Measurements from ENCODE around the gene LRFN3.
A peak's percentile ranks its signal among the peaks of the same experiment; 100 is the strongest.

Gene LRFN3

DNA sequence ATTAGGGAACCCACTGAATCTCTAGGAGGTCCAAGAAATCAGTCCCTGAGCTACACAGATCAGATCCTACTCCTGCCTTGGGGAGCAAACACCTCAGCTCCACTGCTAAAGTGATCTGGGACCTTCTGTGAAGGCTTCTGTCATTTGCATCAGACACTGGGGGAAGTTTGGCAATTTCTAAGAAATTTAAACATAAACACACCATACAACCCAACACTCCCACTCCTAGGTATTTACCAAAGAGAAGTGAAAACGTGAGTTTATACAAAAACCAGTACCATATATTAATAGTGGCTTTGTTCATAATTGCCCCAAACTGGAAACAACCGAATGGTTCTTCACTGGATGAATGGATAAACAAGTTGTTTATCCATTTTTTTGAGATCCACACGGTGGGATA is 20.7 kb upstream of the LRFN3 start:
- no peak overlapping the region for H3K4me3 ChIP-seq (ENCODE audit: low read length)
- no peak for DNase-seq (ENCODE audit: low read depth)
- TF ChIP-seq, protein P1, sequence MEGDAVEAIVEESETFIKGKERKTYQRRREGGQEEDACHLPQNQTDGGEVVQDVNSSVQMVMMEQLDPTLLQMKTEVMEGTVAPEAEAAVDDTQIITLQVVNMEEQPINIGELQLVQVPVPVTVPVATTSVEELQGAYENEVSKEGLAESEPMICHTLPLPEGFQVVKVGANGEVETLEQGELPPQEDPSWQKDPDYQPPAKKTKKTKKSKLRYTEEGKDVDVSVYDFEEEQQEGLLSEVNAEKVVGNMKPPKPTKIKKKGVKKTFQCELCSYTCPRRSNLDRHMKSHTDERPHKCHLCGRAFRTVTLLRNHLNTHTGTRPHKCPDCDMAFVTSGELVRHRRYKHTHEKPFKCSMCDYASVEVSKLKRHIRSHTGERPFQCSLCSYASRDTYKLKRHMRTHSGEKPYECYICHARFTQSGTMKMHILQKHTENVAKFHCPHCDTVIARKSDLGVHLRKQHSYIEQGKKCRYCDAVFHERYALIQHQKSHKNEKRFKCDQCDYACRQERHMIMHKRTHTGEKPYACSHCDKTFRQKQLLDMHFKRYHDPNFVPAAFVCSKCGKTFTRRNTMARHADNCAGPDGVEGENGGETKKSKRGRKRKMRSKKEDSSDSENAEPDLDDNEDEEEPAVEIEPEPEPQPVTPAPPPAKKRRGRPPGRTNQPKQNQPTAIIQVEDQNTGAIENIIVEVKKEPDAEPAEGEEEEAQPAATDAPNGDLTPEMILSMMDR (conservative IDR thresholded peaks at IDR 0.05; ENCODE audit: low read depth, low read length), result no peak

DNA sequence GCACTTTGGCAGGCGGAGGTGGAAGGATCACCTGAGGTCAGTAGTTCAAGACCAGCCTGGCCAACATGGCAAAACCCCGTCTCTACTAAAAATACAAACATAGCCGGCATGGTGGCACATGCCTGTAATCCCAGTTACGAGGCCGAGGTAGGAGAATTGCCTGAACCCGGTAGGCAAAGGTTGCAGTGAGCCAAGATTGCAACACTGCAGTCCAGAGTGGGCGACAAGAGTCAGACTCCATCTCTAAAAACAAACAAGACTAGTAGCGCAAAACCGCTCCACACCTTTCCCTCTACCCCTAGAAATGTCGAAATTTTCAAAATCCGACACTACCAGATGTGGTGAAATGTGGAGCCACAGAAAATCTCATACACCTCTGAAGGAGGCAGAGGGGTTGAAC is 16.9 kb upstream of the LRFN3 start:
- no peak for DNase-seq (ENCODE audit: low read depth)
- H3K4me3 ChIP-seq (ENCODE audit: low read length), result no peak overlapping the region
- TF ChIP-seq, protein P1 (conservative IDR thresholded peaks at IDR 0.05; ENCODE audit: low read depth, low read length), result no peak

DNA sequence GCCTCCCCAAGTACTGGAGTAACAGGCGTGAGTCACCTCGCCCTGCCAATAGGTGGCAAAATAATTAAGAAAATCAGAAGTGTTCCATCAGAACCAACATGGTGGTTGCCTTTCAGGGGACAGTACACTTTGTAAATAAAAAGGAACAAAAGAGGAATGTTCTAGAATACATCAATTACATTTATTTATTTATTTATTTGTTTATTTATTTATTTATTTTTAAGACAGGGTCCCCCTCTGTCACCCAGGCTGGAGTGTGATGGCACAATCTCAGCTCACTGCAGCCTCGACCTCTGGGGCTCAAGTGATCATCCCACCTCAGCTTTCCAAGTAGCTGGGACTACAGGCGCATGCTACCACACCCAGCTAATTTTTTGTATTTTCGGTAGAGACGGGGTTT is 15.2 kb upstream of the LRFN3 start:
- no peak for DNase-seq (ENCODE audit: low read depth)
- TF ChIP-seq, protein P1 (conservative IDR thresholded peaks at IDR 0.05; ENCODE audit: low read depth, low read length), result no peak

DNA sequence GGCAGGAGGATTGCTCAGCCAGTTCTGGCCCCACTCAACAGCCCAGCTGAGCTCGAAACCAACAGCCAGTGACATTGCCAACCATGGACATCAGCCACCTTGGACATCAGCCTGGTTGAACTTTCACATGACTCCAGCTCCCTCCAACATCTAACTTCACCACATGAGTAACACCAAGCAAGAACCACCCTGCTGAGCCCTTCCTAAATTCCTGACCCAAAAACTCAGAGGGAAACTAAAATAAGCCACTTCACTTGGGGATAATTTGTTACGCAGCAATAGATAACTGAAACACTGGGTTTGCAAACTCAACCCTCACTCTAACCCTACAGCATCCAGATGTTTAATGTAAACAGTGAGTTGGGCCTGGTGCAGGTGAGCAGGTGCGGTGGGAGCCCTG is 10.7 kb upstream of the LRFN3 start:
- no peak for DNase-seq (ENCODE audit: low read depth)
- H3K4me3 ChIP-seq (ENCODE audit: low read length), result no peak overlapping the region
- TF ChIP-seq, protein P1 (conservative IDR thresholded peaks at IDR 0.05; ENCODE audit: low read depth, low read length), result no peak

More for the DNA sequence above, 15.2 kb upstream of the LRFN3 start:
- no peak overlapping the region for H3K4me3 ChIP-seq (ENCODE audit: low read length)

DNA sequence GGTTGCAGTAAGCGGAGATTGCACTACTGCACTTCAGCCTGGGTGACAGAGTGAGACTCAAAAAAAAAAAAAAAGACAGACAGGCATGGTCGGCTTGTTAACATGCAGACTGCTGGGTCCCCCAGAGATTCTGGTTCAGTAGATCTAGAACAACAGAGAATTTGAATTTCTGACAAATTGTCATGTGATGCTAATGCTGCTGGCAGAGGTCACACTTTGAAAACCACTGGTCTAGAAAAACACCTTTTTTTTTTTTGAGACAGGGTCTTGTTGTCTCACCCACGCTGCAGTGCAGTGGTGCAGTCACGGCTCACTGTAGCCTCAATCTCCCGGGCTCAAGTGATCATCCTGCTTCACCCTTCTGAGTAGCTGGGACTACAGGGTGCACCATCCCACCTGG is 7.7 kb upstream of the LRFN3 start:
- H3K4me3 ChIP-seq (ENCODE audit: low read length), result no peak overlapping the region
- no peak for DNase-seq (ENCODE audit: low read depth)

DNA sequence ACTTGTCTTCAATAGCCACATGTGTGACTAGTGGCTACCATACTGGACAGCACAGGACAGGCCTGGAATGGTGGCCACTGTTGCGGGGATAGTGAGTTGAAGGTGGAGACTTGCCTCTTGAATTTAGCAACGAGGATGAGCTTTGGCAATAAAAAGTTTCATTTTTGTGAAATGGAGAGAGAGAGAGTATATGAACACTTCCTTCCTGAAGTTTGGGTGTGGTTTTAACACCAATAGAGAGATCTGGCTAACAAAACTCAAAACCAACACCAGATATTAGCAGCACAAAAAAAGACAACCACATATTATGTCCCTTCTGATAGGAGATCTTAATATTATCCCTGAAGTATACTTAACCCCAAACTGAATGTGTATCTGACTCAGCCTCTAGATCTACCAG is 6.3 kb upstream of the LRFN3 start:
- DNase-seq (ENCODE audit: low read depth), result no peak
- TF ChIP-seq, protein P1 (conservative IDR thresholded peaks at IDR 0.05; ENCODE audit: low read depth, low read length), result no peak
- H3K4me3 ChIP-seq (ENCODE audit: low read length), result no peak overlapping the region

More for the DNA sequence above, 7.7 kb upstream of the LRFN3 start:
- TF ChIP-seq, protein P1 (conservative IDR thresholded peaks at IDR 0.05; ENCODE audit: low read depth, low read length), result no peak

DNA sequence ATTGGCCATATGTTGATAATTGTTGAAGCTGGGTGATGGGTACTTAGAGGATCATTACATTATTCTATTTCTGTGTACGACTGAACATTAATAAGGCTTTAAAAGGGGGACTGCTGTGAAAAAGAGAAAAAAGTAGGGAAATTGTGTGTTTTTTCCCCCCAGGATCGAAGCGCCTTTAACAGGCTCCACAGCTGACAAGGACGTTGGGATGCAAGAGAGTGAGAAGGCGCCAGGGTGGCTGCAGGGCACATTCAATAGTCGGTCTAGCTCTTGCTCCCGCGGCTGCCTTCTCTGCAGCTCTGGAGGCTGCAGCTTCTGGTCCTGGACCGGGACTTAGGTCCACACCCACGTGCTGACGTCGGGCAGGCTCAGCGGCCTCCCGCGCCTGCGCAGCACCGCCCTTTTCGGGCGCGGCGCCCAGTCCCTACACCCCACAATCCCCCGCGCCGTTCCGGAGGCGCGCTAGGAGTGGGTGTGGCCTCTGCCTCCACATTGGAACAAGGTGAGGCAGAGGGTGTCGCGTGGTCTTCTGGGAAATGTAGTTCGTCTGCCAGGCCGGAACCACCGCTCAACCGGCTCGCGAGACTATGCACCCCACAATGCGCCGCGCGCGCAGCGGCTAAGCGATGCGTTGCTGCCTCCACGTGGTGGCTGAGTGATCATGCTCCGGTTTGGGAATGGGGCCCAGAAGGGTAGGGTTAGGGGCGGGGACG is 4.9 kb upstream of the LRFN3 start:
- H3K4me3 ChIP-seq (ENCODE audit: low read length), result peak overlapping the region; percentile 37
- TF ChIP-seq, protein P1 (conservative IDR thresholded peaks at IDR 0.05; ENCODE audit: low read depth, low read length), result peak; percentile 84
- DNase-seq (ENCODE audit: low read depth), result peak; percentile 97
